WTC11 (cell line): Measurements from ENCODE around the gene HNRNPAB.

ENCODE experiments used
- AFF4 ChIP-seq: sonication (generic); formaldehyde crosslinking; IDR thresholded peaks from 2 replicates; pipeline ENCODE4 v1.8.1; 2023; ENCODE audit warnings: mild to moderate bottlenecking, missing genetic modification reagents, borderline replicate concordance
- CREB1 ChIP-seq: sonication (generic); formaldehyde crosslinking; IDR thresholded peaks from 2 replicates; pipeline ENCODE4 v1.8.0; 2023; ENCODE audit warnings: mild to moderate bottlenecking, missing genetic modification reagents
- CTCF ChIP-seq: fragments of 200-600 bp; IDR thresholded peaks from 2 replicates; pipeline ENCODE4 v1.8.0; 2022; ENCODE audit warnings: antibody characterized with exemption
- KAT7 ChIP-seq: sonication (generic); formaldehyde crosslinking; IDR thresholded peaks from 2 replicates; pipeline ENCODE4 v1.8.1; 2023; ENCODE audit warnings: missing genetic modification reagents, mild to moderate bottlenecking, borderline replicate concordance
- TCF7 ChIP-seq: sonication (generic); formaldehyde crosslinking; IDR thresholded peaks from 2 replicates; pipeline ENCODE4 v1.8.0; 2022; ENCODE audit warnings: mild to moderate bottlenecking, low read depth, missing genetic modification reagents, moderate library complexity

- no peak for TF ChIP-seq TCF7
- no peak for TF ChIP-seq CREB1
- no peak for TF ChIP-seq CTCF
- TF ChIP-seq KAT7: no peak
- TF ChIP-seq AFF4 (CRISPR knock-in tag): no peak
Observed at GRCh38 chr5:178160176-178160575, 44.2 kb upstream of the HNRNPAB start.
